PC-9 (cell line): Measurements from ENCODE around the gene FXYD3. TPM values are rescaled to one million over a fixed set of nuclear protein-coding genes. Genes with fewer than 3 reads are reported as not detected.

Experiments
- BruUV-seq: library from RNA; stranded (reverse); fragments of 400-500 nt; replicated peaks from 2 replicates; lab custom pipeline; 2021; lab: Mats Ljungman, UMichigan
- CTCF ChIA-PET: fragments of 300-600 bp; sonication (Branson Sonifier 250); formaldehyde crosslinking; loops from one replicate; lab custom pipeline; 2022; ENCODE audit warnings: antibody characterized with exemption; lab: Charles Lee
- POLR2A ChIA-PET: fragments of 300-600 bp; sonication (Branson Sonifier 250); formaldehyde crosslinking; loops from one replicate; lab custom pipeline; 2022; ENCODE audit warnings: antibody characterized with exemption; ENCODE audit not compliant: unreplicated experiment; lab: Charles Lee
- DNase-seq, 2 experiments: peaks; one replicate each; pipeline versions ENCODE4 v3.0.0 to v3.0.0-alpha.2; 2015 to 2022; ENCODE audit warnings: mixed read lengths in 1 of 2
- H2AFZ ChIP-seq: fragments of 200-600 bp; sonication (generic); 2 replicates; pipeline ENCODE4 v1.8.1; 2017; ENCODE audit warnings: antibody characterized with exemption
- H3F3A ChIP-seq: fragments of 200-600 bp; sonication (generic); 2 replicates; pipeline ENCODE4 v1.8.1; 2017; ENCODE audit warnings: antibody characterized with exemption, mild to moderate bottlenecking, low read depth; ENCODE audit not compliant: insufficient read depth
- H3K27ac ChIP-seq: fragments of 200-600 bp; sonication (generic); 2 replicates; pipeline ENCODE4 v1.6.1; 2016; ENCODE audit warnings: mixed run types
- H3K27me3 ChIP-seq: fragments of 200-600 bp; sonication (generic); 2 replicates; pipeline ENCODE4 v1.6.1; 2016; ENCODE audit warnings: low read depth, mixed run types; ENCODE audit not compliant: insufficient read depth
- H3K36me3 ChIP-seq: fragments of 200-600 bp; sonication (generic); 2 replicates; pipeline ENCODE4 v1.6.1; 2016; ENCODE audit warnings: low read depth, mixed run types
- H3K4me1 ChIP-seq: fragments of 200-600 bp; sonication (generic); replicated peaks from 2 replicates; pipeline ENCODE4 v1.6.1; 2016; ENCODE audit warnings: mixed run types; ENCODE audit not compliant: insufficient read depth
- H3K4me2 ChIP-seq: fragments of 200-600 bp; sonication (generic); 2 replicates; pipeline ENCODE4 v1.6.1; 2017; ENCODE audit warnings: mixed run types
- H3K4me3 ChIP-seq: fragments of 200-600 bp; sonication (generic); 2 replicates; pipeline ENCODE4 v1.6.1; 2016; ENCODE audit warnings: mixed run types
- H3K79me2 ChIP-seq: fragments of 200-600 bp; sonication (generic); 2 replicates; pipeline ENCODE4 v1.6.1; 2017; ENCODE audit warnings: low read depth, mixed run types
- H3K9me2 ChIP-seq: fragments of 200-600 bp; sonication (generic); 2 replicates; pipeline ENCODE4 v1.8.1; 2017; ENCODE audit warnings: mild to moderate bottlenecking; ENCODE audit not compliant: insufficient read depth
- H3K9me3 ChIP-seq: fragments of 200-600 bp; sonication (generic); 2 replicates; pipeline ENCODE4 v1.8.1; 2016; ENCODE audit warnings: low read depth; ENCODE audit not compliant: insufficient read depth
- H4K20me1 ChIP-seq: fragments of 200-600 bp; sonication (generic); 2 replicates; pipeline ENCODE4 v1.8.1; 2017; ENCODE audit not compliant: insufficient read depth
- EZH2 ChIP-seq: fragments of 200-600 bp; sonication (generic); IDR thresholded peaks from 2 replicates; pipeline ENCODE4 v1.8.0; 2017; ENCODE audit warnings: antibody characterized with exemption, low read depth
- intact Hi-C: fragments of 100-400 bp; cut with micrococcal nuclease; formaldehyde crosslinking; loops from one replicate; pipeline ENCODE4 v1.10.0; 2022; ENCODE audit not compliant: unreplicated experiment
- total RNA-seq: library from RNA; stranded (reverse); gene quantifications from 2 replicates; pipeline ENCODE4 v1.2.3, GENCODE V29; 2021
- TF ChIP-seq, protein P1 (sequence below): fragments of 200-600 bp; sonication (generic); conservative IDR thresholded peaks from 2 replicates; pipeline ENCODE4 v1.6.1; 2017; ENCODE audit warnings: mixed run types, antibody characterized with exemption, mild to moderate bottlenecking, moderate library complexity

FXYD3 gene
- total RNA-seq, 1 experiment from 2014 or later = 287 TPM

DNA sequence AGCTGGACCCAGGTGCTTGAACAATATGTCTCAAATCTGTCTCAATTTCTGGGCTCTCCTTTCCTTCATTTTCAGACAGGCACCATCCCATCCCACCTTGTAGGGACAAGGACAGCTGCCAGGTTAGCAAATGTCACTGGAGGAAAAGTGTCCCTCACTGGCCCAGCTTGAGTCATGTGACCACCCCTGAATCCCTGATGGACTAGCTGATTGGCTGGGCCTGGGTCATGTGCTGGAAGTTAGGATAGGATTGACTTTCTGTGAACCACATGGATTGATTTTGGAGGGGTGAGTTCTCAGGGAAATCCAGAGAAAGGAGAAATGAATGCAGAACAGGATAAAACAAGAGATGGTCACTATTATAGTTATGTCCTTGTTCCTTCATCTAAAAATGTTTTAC lies 28.2 kb upstream of the FXYD3 start:
- H3K36me3 ChIP-seq = no peaks in the 10 kb centered on the region
- no peak overlapping the region for H2AFZ ChIP-seq
- H3K27ac ChIP-seq = no peak overlapping the region
- no peak overlapping the region for H3K4me2 ChIP-seq
- H3F3A ChIP-seq = peaks cover 3% of the 10 kb centered on the region; the same call in 1 of the 2 replicates
- no peak for DNase-seq
- no peaks in the 10 kb centered on the region for H4K20me1 ChIP-seq
- H3K27me3 ChIP-seq = no peaks in the 10 kb centered on the region
- TF ChIP-seq EZH2 = no peak
- TF ChIP-seq, protein P1, sequence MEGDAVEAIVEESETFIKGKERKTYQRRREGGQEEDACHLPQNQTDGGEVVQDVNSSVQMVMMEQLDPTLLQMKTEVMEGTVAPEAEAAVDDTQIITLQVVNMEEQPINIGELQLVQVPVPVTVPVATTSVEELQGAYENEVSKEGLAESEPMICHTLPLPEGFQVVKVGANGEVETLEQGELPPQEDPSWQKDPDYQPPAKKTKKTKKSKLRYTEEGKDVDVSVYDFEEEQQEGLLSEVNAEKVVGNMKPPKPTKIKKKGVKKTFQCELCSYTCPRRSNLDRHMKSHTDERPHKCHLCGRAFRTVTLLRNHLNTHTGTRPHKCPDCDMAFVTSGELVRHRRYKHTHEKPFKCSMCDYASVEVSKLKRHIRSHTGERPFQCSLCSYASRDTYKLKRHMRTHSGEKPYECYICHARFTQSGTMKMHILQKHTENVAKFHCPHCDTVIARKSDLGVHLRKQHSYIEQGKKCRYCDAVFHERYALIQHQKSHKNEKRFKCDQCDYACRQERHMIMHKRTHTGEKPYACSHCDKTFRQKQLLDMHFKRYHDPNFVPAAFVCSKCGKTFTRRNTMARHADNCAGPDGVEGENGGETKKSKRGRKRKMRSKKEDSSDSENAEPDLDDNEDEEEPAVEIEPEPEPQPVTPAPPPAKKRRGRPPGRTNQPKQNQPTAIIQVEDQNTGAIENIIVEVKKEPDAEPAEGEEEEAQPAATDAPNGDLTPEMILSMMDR = no peak
- ChIA-PET POLR2A (interaction anchor here (0.6 kb wide), 1 partner anchor 29 kb away, joined by 4 read pairs; no protein-coding TSS in a partner anchor), CTCF (no interaction called here)
- intact Hi-C loops = no loop called here
- no peaks in the 10 kb centered on the region for H3K79me2 ChIP-seq
- H3K4me1 ChIP-seq = 0 out of 2 replicates have a peak, but pooled peaks cover 4% of the 10 kb centered on the region
- BruUV-seq = no TSS peak
- no peaks in the 10 kb centered on the region for H3K9me2 ChIP-seq
- H3K4me3 ChIP-seq = no peak overlapping the region
- H3K9me3 ChIP-seq = no peaks in the 10 kb centered on the region

- no peaks in the 10 kb centered on the region for H4K20me1 ChIP-seq
- CTCF ChIA-PET = no interaction called here
- no peaks in the 10 kb centered on the region for H3K36me3 ChIP-seq
- H3K4me1 ChIP-seq = 0 out of 2 replicates have a peak, but pooled peaks cover 4% of the 10 kb centered on the region
- TF ChIP-seq, protein P1 = no peak
- TF ChIP-seq EZH2 = no peak
- no peaks in the 10 kb centered on the region for H3K9me3 ChIP-seq
- no peak overlapping the region for H3K4me3 ChIP-seq
- no peak overlapping the region for H2AFZ ChIP-seq
- no peak overlapping the region for H3K4me2 ChIP-seq
- no peak overlapping the region for H3K27ac ChIP-seq
- H3K27me3 ChIP-seq = no peaks in the 10 kb centered on the region
- POLR2A ChIA-PET = interaction anchor here (0.5 kb wide), 1 partner anchor 40 kb away, joined by 4 read pairs; no protein-coding TSS in a partner anchor
- intact Hi-C loops = loop anchor here (1.0 to 2.0 kb wide), 2 partner anchors 20 to 52 kb away; no protein-coding TSS in a partner anchor
- no TSS peak for BruUV-seq
- H3K9me2 ChIP-seq = no peaks in the 10 kb centered on the region
- H3K79me2 ChIP-seq = no peaks in the 10 kb centered on the region
- H3F3A ChIP-seq = peaks cover 3% of the 10 kb centered on the region; the same call in 1 of the 2 replicates
- DNase-seq = peak; percentile 64 to 72
Measured at GRCh38 chr19:35088131-35088913, 27.3 kb upstream of the FXYD3 start.

DNA sequence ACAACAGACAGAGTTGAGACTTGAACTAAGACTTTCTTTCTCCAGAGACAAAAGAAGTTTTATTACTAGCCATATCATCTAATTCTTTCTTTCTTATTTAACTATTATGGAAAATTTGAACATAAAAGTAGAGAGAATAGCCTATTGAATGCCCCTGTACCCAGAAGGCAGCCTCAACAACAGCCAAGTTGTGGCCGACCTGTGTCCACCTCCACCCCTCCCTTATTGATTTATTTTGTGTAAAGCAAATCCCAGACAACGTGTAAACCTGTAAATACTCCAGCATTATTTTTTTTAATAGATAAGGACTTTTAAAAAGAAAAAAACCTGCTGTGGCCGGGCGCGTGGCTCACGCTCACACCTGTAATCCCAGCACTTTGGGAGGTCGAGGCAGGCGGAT lies 26.1 kb upstream of the FXYD3 start:
- intact Hi-C loops = loop anchor here (2.0 kb wide), 1 partner anchor 51 kb away; no protein-coding TSS in a partner anchor
- TF ChIP-seq, protein P1 = no peak
- no peak for TF ChIP-seq EZH2
- Histone ChIP-seq H3K9me3 (no peaks in the 10 kb centered on the region), H3K4me2 (no peak overlapping the region), H3K4me3 (no peak overlapping the region), H3K79me2 (no peaks in the 10 kb centered on the region), H2AFZ (no peak overlapping the region), H3K9me2 (no peaks in the 10 kb centered on the region), H4K20me1 (no peaks in the 10 kb centered on the region), H3K36me3 (no peaks in the 10 kb centered on the region), H3K4me1 (0 out of 2 replicates have a peak, but pooled peaks cover 4% of the 10 kb centered on the region), H3K27ac (no peak overlapping the region), H3K27me3 (no peaks in the 10 kb centered on the region), H3F3A (peaks cover 3% of the 10 kb centered on the region; the same call in 1 of the 2 replicates)
- BruUV-seq = no TSS peak
- ChIA-PET CTCF (interaction anchor here (0.6 to 0.8 kb wide), 4 partner anchors 15 to 117 kb away, joined by 3 to 9 read pairs (median 4); no protein-coding TSS in a partner anchor), POLR2A (no interaction called here)
- no peak for DNase-seq
